ENCODE measurements around the gene NEU1. TPM values are rescaled to one million over a fixed set of nuclear protein-coding genes. Genes with fewer than 3 reads are reported as not detected.

NEU1 gene
- total and polyA plus RNA-seq, 2 experiments from 2014 or later: 27.8 to 38.3 TPM

GRCh38 chr6:31837369-31838113 lies 25.1 kb downstream of the NEU1 start:
- peak overlapping the region; percentile 96 for H3K9ac ChIP-seq
- no peaks in the 10 kb centered on the region for H3K9me3 ChIP-seq (ENCODE audit: low read depth)
- DNase-seq: peak; percentile 29
- H3K4me2 ChIP-seq (ENCODE audit: unreplicated experiment): peak overlapping the region; percentile 99
- in situ Hi-C loops (cut with MboI): no loop called here
- peaks cover 68% of the 10 kb centered on the region for H3K79me2 ChIP-seq (ENCODE audit: insufficient read depth)
- peaks cover 63% of the 10 kb centered on the region for H3F3A ChIP-seq (ENCODE audit: insufficient read depth)
- no peak overlapping the region for H2AFZ ChIP-seq
- peaks cover 31% of the 10 kb centered on the region for H3K4me1 ChIP-seq (ENCODE audit: insufficient read depth)
- 0 to 4% methylated on average over 1 of the region's 1 CpG for WGBS, 2 experiments (ENCODE audit: low coverage in 1 of 2, low lambda C conversion rate in 2 of 2, missing lambda C conversion rate in 2 of 2)
- H3K27me3 ChIP-seq (replicated peaks; ENCODE audit: insufficient read depth): no peaks in the 10 kb centered on the region
- peaks cover 51% of the 10 kb centered on the region for H3K36me3 ChIP-seq (ENCODE audit: low read depth)
- no peaks in the 10 kb centered on the region for H3K9me2 ChIP-seq (ENCODE audit: insufficient read depth)
- peak overlapping the region; percentile 93 for H3K27ac ChIP-seq
- H3K4me3 ChIP-seq: peak overlapping the region; percentile 88
- TF ChIP-seq EZH2 (IDR thresholded peaks at IDR 0.05; ENCODE audit: insufficient read depth, poor library complexity, severe bottlenecking) (no peak), EZH2phosphoT487 (IDR thresholded peaks at IDR 0.05; ENCODE audit: insufficient read depth, low read depth) (no peak)
- H4K20me1 ChIP-seq (ENCODE audit: insufficient read depth): peaks cover 16% of the 10 kb centered on the region

GRCh38 chr6:31836474-31837368 lies 25.9 kb downstream of the NEU1 start:
- Histone ChIP-seq H4K20me1 (ENCODE audit: insufficient read depth) (peaks cover 16% of the 10 kb centered on the region), H3K27ac (peak overlapping the region; percentile 93), H2AFZ (no peak overlapping the region), H3K27me3 (replicated peaks; ENCODE audit: insufficient read depth) (no peaks in the 10 kb centered on the region), H3K9ac (peak overlapping the region; percentile 96), H3K4me3 (peak overlapping the region; percentile 88), H3F3A (ENCODE audit: insufficient read depth) (peaks cover 61% of the 10 kb centered on the region), H3K4me1 (ENCODE audit: insufficient read depth) (peaks cover 33% of the 10 kb centered on the region), H3K9me3 (ENCODE audit: low read depth) (no peaks in the 10 kb centered on the region), H3K9me2 (ENCODE audit: insufficient read depth) (no peaks in the 10 kb centered on the region), H3K4me2 (ENCODE audit: unreplicated experiment) (peak overlapping the region; percentile 99), H3K36me3 (ENCODE audit: low read depth) (peaks cover 51% of the 10 kb centered on the region), H3K79me2 (ENCODE audit: insufficient read depth) (peaks cover 76% of the 10 kb centered on the region)
- peak; percentile 74 for DNase-seq
- in situ Hi-C loops (cut with MboI): no loop called here
- WGBS, 2 experiments (ENCODE audit: low coverage in 1 of 2, low lambda C conversion rate in 2 of 2, missing lambda C conversion rate in 2 of 2): 2% methylated on average over 12 of the region's 12 CpGs
- TF ChIP-seq EZH2 (IDR thresholded peaks at IDR 0.05; ENCODE audit: insufficient read depth, poor library complexity, severe bottlenecking) (no peak), EZH2phosphoT487 (IDR thresholded peaks at IDR 0.05; ENCODE audit: insufficient read depth, low read depth) (no peak)

GRCh38 chr6:31836047-31836473 lies 26.6 kb downstream of the NEU1 start:
- Histone ChIP-seq H3K79me2 (ENCODE audit: insufficient read depth) (peaks cover 83% of the 10 kb centered on the region), H3K4me3 (peak overlapping the region; percentile 88), H3K9me3 (ENCODE audit: low read depth) (no peaks in the 10 kb centered on the region), H3K9me2 (ENCODE audit: insufficient read depth) (no peaks in the 10 kb centered on the region), H3K27me3 (replicated peaks; ENCODE audit: insufficient read depth) (no peaks in the 10 kb centered on the region), H3K27ac (peak overlapping the region; percentile 93), H3K9ac (peak overlapping the region; percentile 96), H2AFZ (no peak overlapping the region), H3K36me3 (ENCODE audit: low read depth) (peaks cover 50% of the 10 kb centered on the region), H4K20me1 (ENCODE audit: insufficient read depth) (peaks cover 16% of the 10 kb centered on the region), H3K4me1 (ENCODE audit: insufficient read depth) (peaks cover 40% of the 10 kb centered on the region), H3F3A (ENCODE audit: insufficient read depth) (peaks cover 55% of the 10 kb centered on the region), H3K4me2 (ENCODE audit: unreplicated experiment) (peak overlapping the region; percentile 99)
- 12% methylated on average over 14 of the region's 14 CpGs for WGBS, 2 experiments (ENCODE audit: low coverage in 1 of 2, low lambda C conversion rate in 2 of 2, missing lambda C conversion rate in 2 of 2)
- TF ChIP-seq EZH2 (IDR thresholded peaks at IDR 0.05; ENCODE audit: insufficient read depth, poor library complexity, severe bottlenecking) (no peak), EZH2phosphoT487 (IDR thresholded peaks at IDR 0.05; ENCODE audit: insufficient read depth, low read depth) (no peak)
- in situ Hi-C loops (cut with MboI): no loop called here
- peak; percentile 33 for DNase-seq
